M059J (cell line): Measurements from ENCODE around the gene KIF25. TPM values are rescaled to one million over a fixed set of nuclear protein-coding genes. Genes with fewer than 3 reads are reported as not detected.

Experiments used
- DNase-seq: peaks from one replicate; pipeline ENCODE4 v3.0.0-alpha.2; 2012; ENCODE audit warnings: low read depth
- total RNA-seq: library from RNA; depleted of rRNA; stranded (reverse); fragments of >200 nt; shearing (Covaris generic); gene quantifications from 2 replicates; pipeline ENCODE4 v1.2.3, GENCODE V29; 2014; rRNA removed

The KIF25 gene
- total RNA-seq, 1 experiment from 2014 or later, result not detected

GRCh38 chr6:168087436-168088160, 90.1 kb downstream of the KIF25 start:
- DNase-seq, result no peak

- peak; percentile 50 for DNase-seq
Observed at GRCh38 chr6:168088161-168089053, 90.9 kb downstream of the KIF25 start.

- DNase-seq, result peak; percentile 25
Observed at GRCh38 chr6:168089186-168090063, 92.0 kb downstream of the KIF25 start.

- no peak for DNase-seq
Observed at GRCh38 chr6:168090064-168090690, 92.7 kb downstream of the KIF25 start.

GRCh38 chr6:168090706-168091105, 93.2 kb downstream of the KIF25 start:
- no peak for DNase-seq

GRCh38 chr6:168091381-168092264, 94.2 kb downstream of the KIF25 start:
- DNase-seq, result no peak

GRCh38 chr6:168092541-168092940, 95.1 kb downstream of the KIF25 start:
- no peak for DNase-seq

GRCh38 chr6:168093071-168093505, 95.6 kb downstream of the KIF25 start:
- no peak for DNase-seq

GRCh38 chr6:168093634-168094033, 96.2 kb downstream of the KIF25 start:
- no peak for DNase-seq

Other genes with a start within 250 kb of the KIF25 start
- gene AFDN, start 170.8 kb upstream of the KIF25 start, total RNA-seq, result 17.1 and 32.3 TPM in 2 replicates
- gene FRMD1, start 81.5 kb downstream of the KIF25 start, total RNA-seq, result not detected in 2 replicates